NAMALWA (cell line): Measurements from ENCODE around the gene FOXR1.
"Not testable (repeated sequence)": the region's sequence is repeated elsewhere in the genome, so short reads cannot be mapped to it uniquely, and the experiment has no call there.

Experiments used
- DNase-seq: peaks from one replicate; pipeline ENCODE4 v3.0.0-alpha.2; 2015; ENCODE audit warnings: low spot score

FOXR1 gene

DNA sequence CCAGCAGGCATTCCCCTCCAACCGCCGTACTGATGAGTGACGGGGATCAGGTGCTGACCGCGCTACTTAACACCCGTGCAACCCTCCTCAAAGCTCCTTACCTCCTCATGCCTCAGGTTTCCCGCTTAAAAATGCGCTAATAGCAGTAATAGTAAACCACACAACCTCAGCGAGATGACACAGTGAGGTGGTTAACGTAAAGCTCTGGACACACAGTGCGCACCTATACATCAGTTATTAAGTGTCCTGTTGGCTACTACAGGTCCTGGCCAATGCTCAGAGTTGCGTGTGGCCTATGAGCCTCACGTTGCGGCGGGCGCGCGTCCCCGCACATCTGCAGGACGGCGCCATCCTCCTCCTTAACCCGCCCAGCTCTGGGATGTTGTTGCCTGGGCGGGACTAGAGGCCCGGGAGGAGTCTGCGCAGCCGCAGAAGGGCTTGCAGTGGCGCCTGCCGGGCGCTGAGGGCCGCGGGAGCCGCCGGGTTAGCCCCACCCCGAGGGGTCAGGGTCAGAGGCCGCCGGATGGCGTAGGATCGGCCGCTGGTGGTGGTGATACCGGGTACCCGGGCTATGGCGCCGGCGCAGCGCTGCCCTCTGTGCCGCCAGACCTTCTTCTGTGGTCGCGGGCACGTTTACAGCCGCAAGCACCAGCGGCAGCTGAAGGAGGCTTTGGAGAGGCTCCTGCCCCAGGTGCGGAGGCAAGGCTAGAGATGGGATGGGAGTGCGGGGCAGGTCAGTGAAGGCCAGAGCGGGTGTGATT, 26.2 kb downstream of the FOXR1 start, which contains the start of gene CENATAC:
Gene CENATAC, plus strand, starts transcription at position 512 of the 761 bp plus-strand sequence. Its CDS starts 60 bp downstream, at position 572.
- peak; percentile 94 for DNase-seq

DNA sequence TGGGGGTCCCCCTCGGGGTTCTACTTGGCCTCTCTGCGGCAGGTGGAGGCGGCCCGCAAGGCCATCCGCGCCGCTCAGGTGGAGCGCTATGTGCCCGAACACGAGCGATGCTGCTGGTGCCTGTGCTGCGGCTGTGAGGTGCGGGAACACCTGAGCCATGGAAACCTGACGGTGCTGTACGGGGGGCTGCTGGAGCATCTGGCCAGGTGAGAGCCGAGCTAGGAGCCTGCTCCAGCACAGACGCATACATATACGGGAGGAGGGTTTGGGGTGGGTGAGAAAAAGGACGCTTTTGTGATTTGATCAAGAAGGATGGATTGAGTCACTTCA, 26.8 kb downstream of the FOXR1 start:
- DNase-seq = no peak

DNA sequence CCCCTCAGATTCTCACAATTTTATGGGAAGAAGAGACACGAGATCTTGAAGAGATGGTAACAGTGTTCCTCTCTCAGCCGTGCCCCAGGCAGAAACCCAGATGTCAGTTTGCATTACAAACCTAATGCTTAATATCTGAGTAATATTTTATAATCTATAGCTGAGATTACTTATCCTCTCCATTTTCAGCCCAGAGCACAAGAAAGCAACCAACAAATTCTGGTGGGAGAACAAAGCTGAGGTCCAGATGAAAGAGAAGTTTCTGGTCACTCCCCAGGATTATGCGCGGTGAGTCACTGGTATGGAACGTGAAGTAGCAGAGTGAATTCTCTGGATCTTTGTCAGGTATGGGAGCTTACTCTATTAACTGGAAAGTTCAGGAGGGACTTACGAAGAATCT, 27.3 kb downstream of the FOXR1 start:
- DNase-seq = no peak

GRCh38 chr11:119000906-119001305, 29.3 kb downstream of the FOXR1 start:
- no peak for DNase-seq

DNA sequence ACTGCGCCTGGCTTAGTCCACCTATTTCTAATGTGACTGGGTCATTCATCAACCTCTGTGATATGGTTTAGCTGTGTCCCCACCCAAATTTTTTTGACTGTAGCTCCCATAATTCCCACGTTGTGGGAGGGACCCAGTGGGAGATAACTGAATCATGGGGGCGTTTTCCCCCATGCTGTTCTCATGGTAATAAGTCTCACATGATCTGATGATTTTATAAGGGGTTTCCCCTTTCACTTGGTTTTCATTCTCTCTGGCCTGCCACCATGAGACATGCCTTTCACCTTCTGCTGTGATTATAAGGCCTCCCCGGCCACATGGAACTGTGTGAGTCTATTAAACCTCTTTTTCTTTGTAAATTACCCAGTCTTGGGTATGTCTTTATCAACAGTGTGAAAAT, 35.1 kb downstream of the FOXR1 start:
- no peak for DNase-seq

DNA sequence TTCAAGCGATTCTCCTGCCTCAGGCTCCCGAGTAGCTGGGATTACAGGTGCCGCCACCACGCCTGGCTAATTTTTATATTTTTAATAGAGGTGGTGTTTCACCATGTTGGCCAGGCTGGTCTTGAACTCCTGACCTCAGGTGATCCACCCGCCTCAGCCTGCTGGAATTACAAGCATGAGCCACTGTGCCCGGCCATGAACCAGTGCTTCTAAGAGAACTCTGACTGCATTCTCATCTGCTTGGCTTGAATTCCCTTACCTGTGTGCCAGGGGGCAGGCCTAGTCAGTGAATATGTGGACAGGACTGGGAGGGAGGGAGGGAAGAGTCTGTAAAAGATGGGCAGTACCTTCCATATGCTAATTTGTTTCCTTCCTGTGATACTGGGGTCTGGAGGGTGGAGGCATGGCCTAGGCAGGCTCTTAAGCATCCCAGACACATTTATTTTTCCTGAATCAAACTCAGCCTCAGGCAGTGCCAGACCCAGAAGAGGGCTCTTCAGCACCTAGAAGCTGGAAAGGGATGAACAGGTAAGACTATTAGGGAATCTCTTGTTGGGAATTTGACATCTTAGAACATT, 40.0 kb downstream of the FOXR1 start:
- no peak for DNase-seq

- DNase-seq = no peak
These were observed 41.1 kb downstream of the FOXR1 start for GRCh38 chr11:119012629-119013170.

GRCh38 chr11:119014209-119014924, 42.8 kb downstream of the FOXR1 start:
- DNase-seq = no peak

DNA sequence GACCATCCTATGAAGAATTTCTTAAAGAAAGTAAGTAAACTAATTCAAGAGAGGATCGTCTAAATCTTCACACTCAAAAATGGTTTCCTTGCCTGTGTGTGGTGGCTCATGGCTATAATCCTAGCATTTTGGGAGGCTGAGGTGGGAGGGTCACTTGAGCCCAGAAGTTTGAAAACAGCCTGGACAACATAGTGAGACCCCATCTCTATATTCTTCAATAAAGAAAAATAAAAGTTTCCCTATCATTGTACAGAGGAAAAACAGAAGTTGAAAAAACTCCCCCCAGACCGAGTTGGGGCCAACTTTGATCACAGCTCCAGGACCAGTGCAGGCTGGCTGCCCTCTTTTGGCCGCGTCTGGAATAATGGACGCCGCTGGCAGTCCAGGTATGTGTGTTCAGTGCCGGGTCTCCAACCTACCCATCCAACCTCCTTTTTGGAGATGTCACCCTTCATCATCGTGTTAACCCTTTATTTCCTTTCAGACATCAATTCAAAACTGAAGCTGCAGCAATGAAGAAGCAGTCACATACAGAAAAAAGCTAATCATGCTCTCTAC, 43.6 kb downstream of the FOXR1 start:
- no peak for DNase-seq

GRCh38 chr11:119016216-119017009, 44.9 kb downstream of the FOXR1 start:
- no peak for DNase-seq

DNA sequence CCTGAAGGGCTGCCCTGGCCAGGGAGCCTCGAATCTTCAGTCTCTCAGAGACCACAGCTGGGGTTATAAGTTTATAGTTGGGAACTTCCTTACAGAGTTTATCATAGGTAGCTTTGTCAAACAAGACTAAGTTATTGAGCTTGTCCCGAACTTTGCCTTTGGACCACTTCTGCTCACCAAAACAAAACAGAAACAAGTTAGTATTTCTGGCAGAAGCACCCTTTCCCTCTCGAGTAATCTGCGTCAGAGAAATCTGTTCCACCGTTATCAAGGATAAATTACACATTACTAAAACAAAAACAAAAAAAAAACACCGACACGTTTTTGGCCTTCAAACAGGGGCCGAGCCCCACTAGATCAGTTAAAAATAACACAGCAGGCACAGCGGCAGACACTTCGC, 45.8 kb downstream of the FOXR1 start:
- not testable (repeated sequence) for DNase-seq

DNA sequence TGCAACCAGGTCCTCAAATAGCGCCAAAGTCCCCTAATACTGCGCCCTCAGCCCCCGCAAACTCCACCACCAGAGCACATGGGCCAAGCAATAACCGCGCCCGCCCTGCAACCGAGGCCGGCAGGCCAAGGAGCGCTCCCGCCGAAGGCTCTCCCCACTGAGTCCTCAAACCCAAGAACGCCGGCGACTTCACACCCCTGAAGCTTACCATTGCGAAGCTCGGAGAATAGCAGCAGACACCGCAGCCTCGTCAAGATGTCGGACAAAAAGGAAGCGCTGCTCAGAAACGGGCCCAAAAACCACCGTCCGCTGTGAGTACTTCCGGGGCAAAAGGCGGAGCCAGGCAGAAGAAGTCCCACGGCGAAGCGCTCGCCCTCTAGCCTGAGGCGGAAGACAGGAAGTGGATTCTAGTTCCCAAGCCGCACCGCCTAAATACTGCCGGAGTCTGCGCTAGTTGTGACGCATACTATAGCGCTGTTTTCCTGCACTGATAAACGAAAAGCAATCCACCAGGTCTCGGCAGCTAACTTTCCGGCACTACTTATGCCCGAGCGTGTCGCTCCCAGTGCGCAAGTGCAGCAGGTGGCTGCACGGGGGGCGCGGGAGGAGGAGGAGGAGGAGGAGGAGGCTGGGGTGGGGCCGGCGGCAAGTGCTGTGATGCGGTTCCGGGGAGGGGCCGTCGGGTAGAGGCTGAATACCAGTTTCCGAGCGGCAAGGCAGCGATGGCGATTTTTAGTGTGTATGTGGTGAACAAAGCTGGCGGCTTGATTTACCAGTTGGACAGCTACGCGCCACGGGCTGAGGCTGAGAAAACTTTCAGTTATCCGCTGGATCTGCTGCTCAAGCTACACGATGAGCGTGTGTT, 46.7 kb downstream of the FOXR1 start, which contains the start of the genes RPS25 and TRAPPC4:
Gene RPS25, minus strand, starts transcription at position 270 of the 865 bp plus-strand sequence. Its CDS starts 59 bp downstream, at position 211.
Gene TRAPPC4, plus strand, starts transcription at position 693 of the 865 bp plus-strand sequence. Its CDS starts 30 bp downstream, at position 723.
- peak; percentile 98 for DNase-seq

DNA sequence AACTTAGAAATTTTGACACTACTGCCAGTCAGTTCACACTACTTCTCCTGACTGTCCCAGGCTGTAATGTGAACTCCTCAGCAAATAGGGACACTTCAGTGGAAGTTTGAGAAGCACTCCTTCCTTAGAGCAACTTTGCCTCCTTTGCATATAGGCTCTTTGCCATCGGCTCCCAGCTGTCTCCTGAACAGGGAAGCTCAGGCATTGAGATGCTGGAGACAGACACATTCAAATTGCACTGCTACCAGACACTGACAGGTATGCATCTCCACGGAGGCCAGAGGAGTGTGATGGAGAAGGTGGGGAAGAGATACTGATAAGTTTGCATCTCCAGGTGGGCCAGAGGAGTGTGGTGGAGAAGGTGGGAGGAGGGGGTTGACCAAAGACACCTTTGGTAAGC, 48.4 kb downstream of the FOXR1 start:
- no peak for DNase-seq

- DNase-seq = no peak
These were observed 50.1 kb downstream of the FOXR1 start for GRCh38 chr11:119021631-119022030.

GRCh38 chr11:119023741-119024140, 52.2 kb downstream of the FOXR1 start:
- DNase-seq = no peak

DNA sequence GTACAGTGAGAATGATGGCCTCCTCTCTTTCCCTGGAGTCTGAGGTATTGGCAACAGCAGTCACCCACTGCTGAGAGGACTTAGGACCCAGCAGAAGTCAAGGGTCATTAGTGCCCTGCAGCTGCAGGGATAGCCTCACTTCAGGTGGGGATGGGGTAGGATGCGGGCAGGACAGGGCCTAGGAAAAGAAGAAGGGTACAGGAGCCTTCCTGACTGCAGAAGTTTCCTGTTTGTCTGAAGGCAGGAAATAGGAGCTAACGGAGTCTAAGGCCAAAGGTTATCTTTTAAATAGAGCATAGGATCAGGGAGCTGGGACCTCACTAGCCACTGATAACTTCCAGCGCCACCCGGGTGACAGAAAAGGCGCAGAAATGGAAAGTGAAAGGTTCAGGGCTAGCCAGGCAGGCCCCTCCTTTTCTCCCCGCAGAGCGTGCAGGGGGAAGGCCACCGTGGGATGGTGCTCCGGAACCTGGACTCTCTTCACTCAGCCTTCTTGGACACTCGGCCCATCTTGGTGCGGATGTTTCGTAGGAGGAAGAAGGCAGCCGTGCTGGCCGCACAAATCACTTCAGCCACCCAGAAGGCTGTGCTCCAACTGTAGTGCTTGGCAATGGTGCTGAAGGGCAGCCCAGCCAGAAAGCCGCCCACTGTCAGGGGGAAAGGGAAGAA, 53.0 kb downstream of the FOXR1 start:
- no peak for DNase-seq

DNA sequence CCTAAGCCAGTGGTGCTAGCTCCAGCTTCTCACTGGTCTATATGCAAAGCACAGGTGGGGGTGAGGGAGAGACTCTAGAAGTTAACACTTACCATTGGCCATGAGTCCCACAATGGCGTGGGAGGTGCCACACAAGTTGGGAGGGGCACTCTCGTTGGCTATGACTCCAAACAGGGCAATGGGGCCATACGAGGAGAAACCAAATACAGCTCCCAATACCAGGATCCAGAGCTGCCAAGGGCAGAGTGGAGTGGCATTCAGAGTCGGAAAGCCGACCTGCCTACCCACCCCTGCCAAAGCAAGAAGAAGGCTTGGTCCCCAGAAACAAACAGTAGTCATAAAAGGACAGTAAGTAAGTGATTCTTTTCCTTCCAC, 53.5 kb downstream of the FOXR1 start:
- no peak for DNase-seq

GRCh38 chr11:119025541-119025940, 54.0 kb downstream of the FOXR1 start:
- DNase-seq = no peak

- no peak for DNase-seq
These were observed 54.6 kb downstream of the FOXR1 start for GRCh38 chr11:119025978-119026766.
